ENCODE data around the gene PAK5.

DNA sequence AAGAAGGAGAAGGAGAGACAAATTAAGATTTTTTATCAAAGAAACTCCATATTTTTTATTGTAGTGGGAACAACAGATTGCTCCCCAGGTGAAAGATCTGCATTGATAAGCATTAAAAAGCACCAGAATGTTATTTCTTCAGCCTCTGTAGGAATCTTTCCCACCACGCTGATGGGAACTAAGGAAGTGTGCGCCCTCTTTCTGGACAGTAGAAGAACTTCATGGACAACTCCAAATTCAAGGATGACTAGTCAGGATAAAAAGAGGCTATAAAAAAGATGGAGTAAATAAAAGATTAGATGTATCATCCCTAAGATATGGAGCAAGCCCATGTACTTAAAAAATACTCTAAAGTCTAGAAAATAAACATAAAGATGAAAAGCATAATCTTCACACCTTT is 45.8 kb upstream of the PAK5 start:
- TF ChIP-seq, protein P1, sequence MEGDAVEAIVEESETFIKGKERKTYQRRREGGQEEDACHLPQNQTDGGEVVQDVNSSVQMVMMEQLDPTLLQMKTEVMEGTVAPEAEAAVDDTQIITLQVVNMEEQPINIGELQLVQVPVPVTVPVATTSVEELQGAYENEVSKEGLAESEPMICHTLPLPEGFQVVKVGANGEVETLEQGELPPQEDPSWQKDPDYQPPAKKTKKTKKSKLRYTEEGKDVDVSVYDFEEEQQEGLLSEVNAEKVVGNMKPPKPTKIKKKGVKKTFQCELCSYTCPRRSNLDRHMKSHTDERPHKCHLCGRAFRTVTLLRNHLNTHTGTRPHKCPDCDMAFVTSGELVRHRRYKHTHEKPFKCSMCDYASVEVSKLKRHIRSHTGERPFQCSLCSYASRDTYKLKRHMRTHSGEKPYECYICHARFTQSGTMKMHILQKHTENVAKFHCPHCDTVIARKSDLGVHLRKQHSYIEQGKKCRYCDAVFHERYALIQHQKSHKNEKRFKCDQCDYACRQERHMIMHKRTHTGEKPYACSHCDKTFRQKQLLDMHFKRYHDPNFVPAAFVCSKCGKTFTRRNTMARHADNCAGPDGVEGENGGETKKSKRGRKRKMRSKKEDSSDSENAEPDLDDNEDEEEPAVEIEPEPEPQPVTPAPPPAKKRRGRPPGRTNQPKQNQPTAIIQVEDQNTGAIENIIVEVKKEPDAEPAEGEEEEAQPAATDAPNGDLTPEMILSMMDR (IDR thresholded peaks at IDR 0.05), result no peak
- TF ChIP-seq POLR2A (IDR thresholded peaks at IDR 0.05) (no peak), POLR2AphosphoS5 (IDR thresholded peaks at IDR 0.05) (no peak), EP300 (IDR thresholded peaks at IDR 0.05; ENCODE audit: low read depth) (no peak)
